ENCODE data around the gene STK36.
A peak's percentile ranks its signal among the peaks of the same experiment; 100 is the strongest.

Gene STK36, protein sequence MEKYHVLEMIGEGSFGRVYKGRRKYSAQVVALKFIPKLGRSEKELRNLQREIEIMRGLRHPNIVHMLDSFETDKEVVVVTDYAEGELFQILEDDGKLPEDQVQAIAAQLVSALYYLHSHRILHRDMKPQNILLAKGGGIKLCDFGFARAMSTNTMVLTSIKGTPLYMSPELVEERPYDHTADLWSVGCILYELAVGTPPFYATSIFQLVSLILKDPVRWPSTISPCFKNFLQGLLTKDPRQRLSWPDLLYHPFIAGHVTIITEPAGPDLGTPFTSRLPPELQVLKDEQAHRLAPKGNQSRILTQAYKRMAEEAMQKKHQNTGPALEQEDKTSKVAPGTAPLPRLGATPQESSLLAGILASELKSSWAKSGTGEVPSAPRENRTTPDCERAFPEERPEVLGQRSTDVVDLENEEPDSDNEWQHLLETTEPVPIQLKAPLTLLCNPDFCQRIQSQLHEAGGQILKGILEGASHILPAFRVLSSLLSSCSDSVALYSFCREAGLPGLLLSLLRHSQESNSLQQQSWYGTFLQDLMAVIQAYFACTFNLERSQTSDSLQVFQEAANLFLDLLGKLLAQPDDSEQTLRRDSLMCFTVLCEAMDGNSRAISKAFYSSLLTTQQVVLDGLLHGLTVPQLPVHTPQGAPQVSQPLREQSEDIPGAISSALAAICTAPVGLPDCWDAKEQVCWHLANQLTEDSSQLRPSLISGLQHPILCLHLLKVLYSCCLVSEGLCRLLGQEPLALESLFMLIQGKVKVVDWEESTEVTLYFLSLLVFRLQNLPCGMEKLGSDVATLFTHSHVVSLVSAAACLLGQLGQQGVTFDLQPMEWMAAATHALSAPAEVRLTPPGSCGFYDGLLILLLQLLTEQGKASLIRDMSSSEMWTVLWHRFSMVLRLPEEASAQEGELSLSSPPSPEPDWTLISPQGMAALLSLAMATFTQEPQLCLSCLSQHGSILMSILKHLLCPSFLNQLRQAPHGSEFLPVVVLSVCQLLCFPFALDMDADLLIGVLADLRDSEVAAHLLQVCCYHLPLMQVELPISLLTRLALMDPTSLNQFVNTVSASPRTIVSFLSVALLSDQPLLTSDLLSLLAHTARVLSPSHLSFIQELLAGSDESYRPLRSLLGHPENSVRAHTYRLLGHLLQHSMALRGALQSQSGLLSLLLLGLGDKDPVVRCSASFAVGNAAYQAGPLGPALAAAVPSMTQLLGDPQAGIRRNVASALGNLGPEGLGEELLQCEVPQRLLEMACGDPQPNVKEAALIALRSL (N-terminal part only)

DNA sequence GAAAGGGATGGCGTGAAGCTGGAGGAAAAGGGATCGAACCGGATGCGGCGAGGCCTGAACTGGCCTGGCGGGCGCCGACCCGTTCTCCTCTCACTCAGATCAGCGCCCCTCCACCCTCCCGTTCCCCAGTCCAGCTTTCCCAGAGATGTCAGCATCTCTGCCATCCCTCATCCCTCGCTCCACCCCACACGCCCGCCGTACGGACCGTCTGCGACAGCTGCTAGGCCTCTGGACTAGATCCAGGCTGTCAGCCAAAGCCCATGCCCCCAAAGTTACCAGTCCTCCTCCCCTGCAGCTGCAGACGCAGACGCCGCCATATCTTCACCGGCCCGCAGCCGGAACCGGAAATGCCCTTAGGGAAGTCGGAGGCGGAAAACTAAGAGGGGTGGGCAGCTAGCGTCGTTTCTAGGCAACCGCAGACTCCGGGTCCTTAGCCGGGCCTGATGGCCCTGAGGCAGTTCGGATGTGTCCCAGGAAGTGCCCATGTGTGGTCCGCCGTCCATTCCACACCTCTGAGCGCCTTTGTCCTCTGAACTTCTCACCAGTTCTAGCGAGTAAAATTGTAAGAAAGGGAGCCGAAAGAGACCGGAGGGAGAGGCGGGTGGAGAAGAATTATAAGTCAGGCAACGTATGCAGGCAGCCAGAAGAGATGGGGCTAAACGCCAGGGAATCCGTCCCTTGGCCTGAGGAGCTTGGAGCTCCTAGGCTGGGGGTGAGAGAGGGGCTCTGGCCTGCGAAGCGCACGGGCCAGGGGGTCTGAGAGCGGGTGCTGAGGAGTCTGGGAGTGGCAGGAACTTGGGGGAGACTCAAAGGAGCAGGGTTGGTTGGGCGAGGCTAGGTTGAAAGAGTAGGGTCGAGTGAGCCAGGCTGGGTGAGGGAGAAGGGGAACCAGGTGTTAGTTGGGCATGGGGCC is at the start of gene STK36, which contains the start of gene RNF25:
Gene STK36 (plus strand): TSS at position 433 of the 913 bp plus-strand sequence. CDS start 744 bp downstream, outside the sequence.
Gene RNF25 (minus strand): TSS at position 349 of the 913 bp plus-strand sequence. CDS start 32 bp downstream, at position 317.
- TF ChIP-seq, protein P1, sequence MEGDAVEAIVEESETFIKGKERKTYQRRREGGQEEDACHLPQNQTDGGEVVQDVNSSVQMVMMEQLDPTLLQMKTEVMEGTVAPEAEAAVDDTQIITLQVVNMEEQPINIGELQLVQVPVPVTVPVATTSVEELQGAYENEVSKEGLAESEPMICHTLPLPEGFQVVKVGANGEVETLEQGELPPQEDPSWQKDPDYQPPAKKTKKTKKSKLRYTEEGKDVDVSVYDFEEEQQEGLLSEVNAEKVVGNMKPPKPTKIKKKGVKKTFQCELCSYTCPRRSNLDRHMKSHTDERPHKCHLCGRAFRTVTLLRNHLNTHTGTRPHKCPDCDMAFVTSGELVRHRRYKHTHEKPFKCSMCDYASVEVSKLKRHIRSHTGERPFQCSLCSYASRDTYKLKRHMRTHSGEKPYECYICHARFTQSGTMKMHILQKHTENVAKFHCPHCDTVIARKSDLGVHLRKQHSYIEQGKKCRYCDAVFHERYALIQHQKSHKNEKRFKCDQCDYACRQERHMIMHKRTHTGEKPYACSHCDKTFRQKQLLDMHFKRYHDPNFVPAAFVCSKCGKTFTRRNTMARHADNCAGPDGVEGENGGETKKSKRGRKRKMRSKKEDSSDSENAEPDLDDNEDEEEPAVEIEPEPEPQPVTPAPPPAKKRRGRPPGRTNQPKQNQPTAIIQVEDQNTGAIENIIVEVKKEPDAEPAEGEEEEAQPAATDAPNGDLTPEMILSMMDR (IDR thresholded peaks at IDR 0.05; ENCODE audit: borderline replicate concordance, control extremely low read depth, extremely low read depth, insufficient read depth, missing control alignments) = no peak
- in situ Hi-C loops (cut with MboI; ENCODE audit: low sequenced_read_pairs, unreplicated experiment) = no loop called here
- peak; percentile 91 for DNase-seq (ENCODE audit: low spot score)

DNA sequence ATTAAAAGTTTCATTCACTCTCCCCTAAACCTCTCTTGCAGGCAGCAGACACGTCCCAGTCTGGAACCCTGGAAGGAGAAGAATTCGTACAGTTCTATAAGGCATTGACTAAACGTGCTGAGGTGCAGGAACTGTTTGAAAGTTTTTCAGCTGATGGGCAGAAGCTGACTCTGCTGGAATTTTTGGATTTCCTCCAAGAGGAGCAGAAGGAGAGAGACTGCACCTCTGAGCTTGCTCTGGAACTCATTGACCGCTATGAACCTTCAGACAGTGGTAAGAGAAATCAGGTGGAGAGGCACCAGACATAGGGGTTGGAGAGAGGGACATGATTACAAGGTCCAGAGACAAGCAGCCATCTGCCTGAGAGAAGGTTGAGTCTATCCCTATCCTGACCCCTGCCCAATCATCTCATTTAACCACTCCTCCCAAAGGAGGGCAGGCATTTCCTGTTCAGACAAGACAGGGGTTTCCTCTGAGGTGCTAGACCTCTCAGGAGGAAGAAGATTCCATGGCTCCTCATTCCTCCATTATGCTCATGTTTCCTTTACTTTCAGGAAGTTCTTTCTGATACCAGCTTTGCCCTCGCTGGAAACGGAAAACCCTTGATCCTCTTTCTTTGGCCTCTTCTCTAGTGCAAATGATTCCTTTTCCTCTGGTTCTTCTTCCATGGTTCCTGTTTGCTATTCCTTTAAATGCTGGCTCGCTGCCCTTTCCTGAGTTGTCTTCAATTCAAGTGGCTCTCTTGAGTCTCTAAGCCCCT is 49.1 kb upstream of the STK36 start:
- DNase-seq (ENCODE audit: low spot score) = no peak
- TF ChIP-seq, protein P1 (IDR thresholded peaks at IDR 0.05; ENCODE audit: borderline replicate concordance, control extremely low read depth, extremely low read depth, insufficient read depth, missing control alignments) = no peak
- in situ Hi-C loops (cut with MboI; ENCODE audit: low sequenced_read_pairs, unreplicated experiment) = no loop called here

DNA sequence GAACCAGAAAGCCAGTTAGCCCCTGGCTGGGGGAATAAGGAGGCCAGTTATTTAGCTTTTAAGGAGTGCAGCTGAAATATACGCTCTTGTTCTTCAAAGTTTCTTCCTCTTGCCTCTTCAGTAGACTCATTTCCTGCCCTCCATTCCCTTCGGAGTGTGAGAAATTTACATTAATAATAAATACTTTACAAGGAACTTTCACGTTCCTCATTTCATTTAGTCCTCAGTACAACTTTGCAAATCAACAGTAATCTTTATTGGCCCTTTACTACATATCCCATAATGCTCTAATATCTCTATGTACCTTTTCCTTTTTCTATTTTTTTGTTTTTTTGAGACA is 48.5 kb upstream of the STK36 start:
- in situ Hi-C loops (cut with MboI; ENCODE audit: low sequenced_read_pairs, unreplicated experiment) = no loop called here
- TF ChIP-seq, protein P1 (IDR thresholded peaks at IDR 0.05; ENCODE audit: borderline replicate concordance, control extremely low read depth, extremely low read depth, insufficient read depth, missing control alignments) = no peak
- no peak for DNase-seq (ENCODE audit: low spot score)

DNA sequence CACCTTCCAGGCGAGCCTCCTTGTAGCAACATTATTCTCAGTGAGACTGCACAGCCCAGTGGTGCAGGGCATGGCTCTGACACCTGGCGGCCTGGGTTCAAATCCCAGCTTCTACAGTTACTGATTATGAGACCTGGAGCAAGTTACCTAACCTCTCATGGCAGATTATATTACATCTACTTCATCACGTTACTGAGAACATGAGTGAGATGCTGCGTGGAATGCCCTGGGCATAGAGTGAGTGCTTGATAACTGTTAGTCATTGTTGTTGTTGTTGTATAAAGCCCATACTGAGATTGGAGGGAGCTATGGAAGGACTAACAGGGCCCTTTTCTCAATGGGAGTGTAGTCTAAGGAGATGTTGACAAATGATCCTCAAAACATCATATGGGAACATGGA is 45.5 kb upstream of the STK36 start:
- DNase-seq (ENCODE audit: low spot score) = no peak
- TF ChIP-seq, protein P1 (IDR thresholded peaks at IDR 0.05; ENCODE audit: borderline replicate concordance, control extremely low read depth, extremely low read depth, insufficient read depth, missing control alignments) = no peak
- in situ Hi-C loops (cut with MboI; ENCODE audit: low sequenced_read_pairs, unreplicated experiment) = loop anchor here (25.0 kb wide), 1 partner anchor 214 kb away; the partner anchor contains the start of gene VIL1

DNA sequence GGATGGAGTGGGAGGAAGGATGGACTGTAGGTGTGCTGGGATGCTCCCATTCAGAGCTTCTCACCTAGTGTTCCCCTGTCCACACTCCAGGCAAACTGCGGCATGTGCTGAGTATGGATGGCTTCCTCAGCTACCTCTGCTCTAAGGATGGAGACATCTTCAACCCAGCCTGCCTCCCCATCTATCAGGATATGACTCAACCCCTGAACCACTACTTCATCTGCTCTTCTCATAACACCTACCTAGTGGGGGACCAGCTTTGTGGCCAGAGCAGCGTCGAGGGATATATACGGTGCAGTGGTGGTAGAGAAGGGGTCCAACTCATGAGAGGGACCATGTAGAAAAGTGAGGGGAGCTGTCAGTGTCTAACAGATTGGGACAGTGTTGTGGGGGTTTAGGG is 43.9 kb upstream of the STK36 start:
- in situ Hi-C loops (cut with MboI; ENCODE audit: low sequenced_read_pairs, unreplicated experiment) = loop anchor here (25.0 kb wide), 1 partner anchor 216 kb away; the partner anchor contains the start of gene VIL1
- DNase-seq (ENCODE audit: low spot score) = no peak
- TF ChIP-seq, protein P1 (IDR thresholded peaks at IDR 0.05; ENCODE audit: borderline replicate concordance, control extremely low read depth, extremely low read depth, insufficient read depth, missing control alignments) = no peak

Data from GM13976 (cell line).